ENCODE data around the gene RBM45.
"Not testable (repeated sequence)": the region's sequence is repeated elsewhere in the genome, so short reads cannot be mapped to it uniquely, and the experiment has no call there.

RBM45 gene

GRCh38 chr2:178108176-178108575, 4.1 kb upstream of the RBM45 start:
- no peak for DNase-seq (ENCODE audit: low read depth in 2 of 2)

GRCh38 chr2:178109813-178110212, 2.4 kb upstream of the RBM45 start:
- DNase-seq (ENCODE audit: low read depth in 2 of 2), result no peak

- DNase-seq (ENCODE audit: low read depth in 2 of 2), result no peak
Observed at GRCh38 chr2:178110681-178111080, 1.6 kb upstream of the RBM45 start.

GRCh38 chr2:178111743-178112142, 494 bp upstream of the RBM45 start:
- no peak for DNase-seq (ENCODE audit: low read depth in 2 of 2)

GRCh38 chr2:178114462-178114861, 2.2 kb downstream of the RBM45 start:
- no peak for DNase-seq (ENCODE audit: low read depth in 2 of 2)

GRCh38 chr2:178115271-178115670, 3.0 kb downstream of the RBM45 start:
- no peak for DNase-seq (ENCODE audit: low read depth in 2 of 2)

- no peak for DNase-seq (ENCODE audit: low read depth in 2 of 2)
Observed at GRCh38 chr2:178117725-178118124, 5.5 kb downstream of the RBM45 start.

GRCh38 chr2:178119179-178119922, 7.1 kb downstream of the RBM45 start:
- no peak for DNase-seq (ENCODE audit: low read depth in 2 of 2)

GRCh38 chr2:178123163-178123562, 10.9 kb downstream of the RBM45 start:
- no peak for DNase-seq (ENCODE audit: low read depth in 2 of 2)

GRCh38 chr2:178125125-178125524, 12.9 kb downstream of the RBM45 start:
- no peak for DNase-seq (ENCODE audit: low read depth in 2 of 2)

GRCh38 chr2:178125862-178126261, 13.6 kb downstream of the RBM45 start:
- DNase-seq (ENCODE audit: low read depth in 2 of 2), result no peak

GRCh38 chr2:178128836-178129630, 16.8 kb downstream of the RBM45 start:
- DNase-seq (ENCODE audit: low read depth in 2 of 2), result no peak

- DNase-seq (ENCODE audit: low read depth in 2 of 2), result no peak
Observed at GRCh38 chr2:178136321-178137025, 24.2 kb downstream of the RBM45 start.

GRCh38 chr2:178142274-178143065, 30.2 kb downstream of the RBM45 start:
- no peak for DNase-seq (ENCODE audit: low read depth in 2 of 2)

GRCh38 chr2:178143481-178143880, 31.2 kb downstream of the RBM45 start:
- no peak for DNase-seq (ENCODE audit: low read depth in 2 of 2)

GRCh38 chr2:178152033-178152432, 39.8 kb downstream of the RBM45 start:
- DNase-seq (ENCODE audit: low read depth in 2 of 2), result no peak

- no peak for DNase-seq (ENCODE audit: low read depth in 2 of 2)
Observed at GRCh38 chr2:178152542-178152941, 40.3 kb downstream of the RBM45 start.

- no peak for DNase-seq (ENCODE audit: low read depth in 2 of 2)
Observed at GRCh38 chr2:178152977-178153376, 40.7 kb downstream of the RBM45 start.

GRCh38 chr2:178153878-178154277, 41.6 kb downstream of the RBM45 start:
- DNase-seq (ENCODE audit: low read depth in 2 of 2), result not testable (repeated sequence)

- no peak for DNase-seq (ENCODE audit: low read depth in 2 of 2)
Observed at GRCh38 chr2:178155524-178155923, 43.3 kb downstream of the RBM45 start.

GRCh38 chr2:178157574-178157973, 45.3 kb downstream of the RBM45 start:
- no peak for DNase-seq (ENCODE audit: low read depth in 2 of 2)

- DNase-seq (ENCODE audit: low read depth in 2 of 2), result no peak
Observed at GRCh38 chr2:178159966-178160365, 47.7 kb downstream of the RBM45 start.
